Naive B cell (primary cell): ENCODE data around the gene ZGRF1. TPM values are rescaled to one million over a fixed set of nuclear protein-coding genes. Genes with fewer than 3 reads are reported as not detected.
"Not testable (repeated sequence)": the region's sequence is repeated elsewhere in the genome, so short reads cannot be mapped to it uniquely, and the experiment has no call there.

ENCODE experiments used
- ATAC-seq, 2 donors: fragments of 150-1000 bp; cut with Tn5 transposase; 2 replicates each; pipeline ENCODE4 v1.10.0; 2021; ENCODE audit warnings: low read depth in 2 of 2, mild to moderate bottlenecking in 2 of 2, moderate library complexity in 2 of 2
- DNase-seq: peaks from one replicate; pipeline ENCODE4 v3.0.0; 2022
- H3K27ac Mint-ChIP-seq, 6 donors: one replicate each; pipeline ENCODE4 v1.8.0; 2020 to 2022; ENCODE audit warnings: mild to moderate bottlenecking in 6 of 6, mixed read lengths in 6 of 6, moderate library complexity in 5 of 6, inconsistent platforms in 2 of 6
- H3K27me3 Mint-ChIP-seq, 3 donors: one replicate each; pipeline ENCODE4 v1.8.0; 2021 to 2022; ENCODE audit warnings: mixed read lengths in 3 of 3, mild to moderate bottlenecking in 1 of 3
- H3K36me3 Mint-ChIP-seq, 2 donors: one replicate each; pipeline ENCODE4 v1.8.0; 2020 to 2022; ENCODE audit warnings: mixed read lengths in 2 of 2, inconsistent platforms in 1 of 2, mild to moderate bottlenecking in 1 of 2
- H3K4me1 Mint-ChIP-seq, 3 donors: one replicate each; pipeline ENCODE4 v1.8.0; 2020 to 2022; ENCODE audit warnings: mixed read lengths in 3 of 3, inconsistent platforms in 1 of 3, mild to moderate bottlenecking in 1 of 3, moderate library complexity in 1 of 3
- H3K4me3 Mint-ChIP-seq, 8 donors: one replicate each; pipeline ENCODE4 v1.8.0; 2020 to 2022; ENCODE audit warnings: mild to moderate bottlenecking in 8 of 8, mixed read lengths in 8 of 8, moderate library complexity in 8 of 8, inconsistent platforms in 2 of 8
- H3K9me3 Mint-ChIP-seq, 7 donors: one replicate each; pipeline ENCODE4 v1.8.0; 2020 to 2022; ENCODE audit warnings: mixed read lengths in 7 of 7, mild to moderate bottlenecking in 5 of 7, inconsistent platforms in 2 of 7, moderate library complexity in 1 of 7
- polyA plus RNA-seq, 6 donors: library from polyadenylated mRNA; unstranded; fragments of 300-500 nt; fragmentation: Illumina TruSeq; gene quantifications; one replicate each; pipeline ENCODE4 v1.2.3, GENCODE V29; 2021; ENCODE audit warnings: low read depth in 6 of 6

ZGRF1 gene
- 1 to 10 TPM; 2.0 to 4.5 (median 4.1) TPM for polyA plus RNA-seq

- Mint-ChIP-seq H3K4me3 (no peak within 1 kb of the TSS), H3K36me3 (peaks cover 0 to 8% of the 10 kb centered on the region in 2 donors)
- ATAC-seq, result peak; percentile 88 to 89
These were observed at the start of gene ZGRF1, which contains the start of gene LARP7 for GRCh38 chr4:112636688-112637551. Gene ZGRF1, minus strand, starts transcription at chr4:112636909. Its CDS starts 3,733 bp downstream, at chr4:112633176. Gene LARP7, plus strand, starts transcription at chr4:112637143. Its CDS starts 7,527 bp downstream, at chr4:112644670.

GRCh38 chr4:112680996-112681395, 44.3 kb upstream of the ZGRF1 start:
- ATAC-seq, result no peak
- H3K4me1 Mint-ChIP-seq, result no peaks in the 10 kb centered on the region
- no peaks in the 10 kb centered on the region for H3K9me3 Mint-ChIP-seq
- H3K36me3 Mint-ChIP-seq, result no peaks in the 10 kb centered on the region
- DNase-seq, result no peak
- peaks cover 0 to 7% (median 4%) of the 10 kb centered on the region in 3 donors for H3K27me3 Mint-ChIP-seq
- H3K4me3 Mint-ChIP-seq, result no peak overlapping the region
- H3K27ac Mint-ChIP-seq, result peak overlapping the region in 1 of 6 donors; percentile 15

More at GRCh38 chr4:112636688-112637551, at the start of gene ZGRF1, which contains the start of gene LARP7:
- Mint-ChIP-seq H3K4me1 (peaks cover 11 to 19% (median 17%) of the 10 kb centered on the region in 3 donors), H3K9me3 (no peaks in the 10 kb centered on the region), H3K27me3 (no peaks in the 10 kb centered on the region), H3K27ac (no peak within 1 kb of the TSS)
- peak; percentile 98 for DNase-seq

- Mint-ChIP-seq H3K4me1 (no peaks in the 10 kb centered on the region), H3K9me3 (no peaks in the 10 kb centered on the region), H3K27me3 (peaks cover 0 to 7% (median 0%) of the 10 kb centered on the region in 3 donors), H3K27ac (no peak overlapping the region), H3K36me3 (no peaks in the 10 kb centered on the region), H3K4me3 (no peak overlapping the region)
- no peak for ATAC-seq
- no peak for DNase-seq
These were observed 40.9 kb upstream of the ZGRF1 start for GRCh38 chr4:112677519-112678091.

GRCh38 chr4:112674376-112674775, 37.7 kb upstream of the ZGRF1 start:
- H3K9me3 Mint-ChIP-seq, result no peaks in the 10 kb centered on the region
- H3K4me1 Mint-ChIP-seq, result no peaks in the 10 kb centered on the region
- no peak for DNase-seq
- no peak overlapping the region for H3K4me3 Mint-ChIP-seq
- H3K27ac Mint-ChIP-seq, result no peak overlapping the region
- H3K36me3 Mint-ChIP-seq, result no peaks in the 10 kb centered on the region
- no peaks in the 10 kb centered on the region for H3K27me3 Mint-ChIP-seq
- no peak for ATAC-seq

GRCh38 chr4:112673686-112674085, 37.0 kb upstream of the ZGRF1 start:
- H3K4me3 Mint-ChIP-seq, result no peak overlapping the region
- ATAC-seq, result no peak
- no peak for DNase-seq
- H3K9me3 Mint-ChIP-seq, result no peaks in the 10 kb centered on the region
- H3K36me3 Mint-ChIP-seq, result no peaks in the 10 kb centered on the region
- H3K27me3 Mint-ChIP-seq, result no peaks in the 10 kb centered on the region
- H3K27ac Mint-ChIP-seq, result no peak overlapping the region
- no peaks in the 10 kb centered on the region for H3K4me1 Mint-ChIP-seq

GRCh38 chr4:112673076-112673475, 36.4 kb upstream of the ZGRF1 start:
- H3K36me3 Mint-ChIP-seq, result peaks cover 0 to 2% of the 10 kb centered on the region in 2 donors
- H3K4me3 Mint-ChIP-seq, result no peak overlapping the region
- H3K4me1 Mint-ChIP-seq, result no peaks in the 10 kb centered on the region
- ATAC-seq, result no peak
- no peak for DNase-seq
- H3K27ac Mint-ChIP-seq, result no peak overlapping the region
- no peaks in the 10 kb centered on the region for H3K9me3 Mint-ChIP-seq
- H3K27me3 Mint-ChIP-seq, result no peaks in the 10 kb centered on the region

- no peak for ATAC-seq
- Mint-ChIP-seq H3K27me3 (no peaks in the 10 kb centered on the region), H3K36me3 (peaks cover 0 to 5% of the 10 kb centered on the region in 2 donors), H3K27ac (no peak overlapping the region), H3K9me3 (no peaks in the 10 kb centered on the region), H3K4me3 (no peak overlapping the region), H3K4me1 (no peaks in the 10 kb centered on the region)
- no peak for DNase-seq
These were observed 31.4 kb upstream of the ZGRF1 start for GRCh38 chr4:112668131-112668530.

- Mint-ChIP-seq H3K36me3 (peaks cover 0 to 5% of the 10 kb centered on the region in 2 donors), H3K4me1 (no peaks in the 10 kb centered on the region), H3K9me3 (no peaks in the 10 kb centered on the region), H3K27me3 (no peaks in the 10 kb centered on the region), H3K27ac (no peak overlapping the region), H3K4me3 (no peak overlapping the region)
- DNase-seq, result no peak
- ATAC-seq, result no peak
These were observed 27.9 kb upstream of the ZGRF1 start for GRCh38 chr4:112664611-112665010.

GRCh38 chr4:112656115-112656514, 19.4 kb upstream of the ZGRF1 start:
- DNase-seq, H3K9me3 Mint-ChIP-seq, H3K4me1 Mint-ChIP-seq, H3K27me3 Mint-ChIP-seq, H3K27ac Mint-ChIP-seq, H3K4me3 Mint-ChIP-seq, ATAC-seq: not testable (repeated sequence)
- peaks cover 11 to 16% of the 10 kb centered on the region in 2 donors for H3K36me3 Mint-ChIP-seq

GRCh38 chr4:112655270-112655669, 18.6 kb upstream of the ZGRF1 start:
- no peaks in the 10 kb centered on the region for H3K4me1 Mint-ChIP-seq
- DNase-seq (no peak), ATAC-seq (no peak)
- H3K4me3 Mint-ChIP-seq, result no peak overlapping the region
- H3K27ac Mint-ChIP-seq, result peak overlapping the region in 1 of 6 donors; percentile 36
- no peaks in the 10 kb centered on the region for H3K9me3 Mint-ChIP-seq
- no peaks in the 10 kb centered on the region for H3K27me3 Mint-ChIP-seq
- peaks cover 11 to 16% of the 10 kb centered on the region in 2 donors for H3K36me3 Mint-ChIP-seq

- H3K4me1 Mint-ChIP-seq, result no peaks in the 10 kb centered on the region
- H3K27me3 Mint-ChIP-seq, result no peaks in the 10 kb centered on the region
- ATAC-seq (no peak), DNase-seq (no peak)
- peaks cover 13% of the 10 kb centered on the region in 2 donors for H3K36me3 Mint-ChIP-seq
- H3K4me3 Mint-ChIP-seq, result no peak overlapping the region
- H3K9me3 Mint-ChIP-seq, result no peaks in the 10 kb centered on the region
- H3K27ac Mint-ChIP-seq, result no peak overlapping the region
These were observed 15.5 kb upstream of the ZGRF1 start for GRCh38 chr4:112652216-112652615.

- Mint-ChIP-seq H3K4me3 (no peak overlapping the region), H3K27ac (no peak overlapping the region), H3K27me3 (no peaks in the 10 kb centered on the region), H3K36me3 (peaks cover 17 to 19% of the 10 kb centered on the region in 2 donors), H3K9me3 (no peaks in the 10 kb centered on the region), H3K4me1 (no peaks in the 10 kb centered on the region)
- ATAC-seq (no peak), DNase-seq (no peak)
These were observed 14.9 kb upstream of the ZGRF1 start for GRCh38 chr4:112651641-112652040.

- H3K9me3 Mint-ChIP-seq, result no peaks in the 10 kb centered on the region
- H3K4me1 Mint-ChIP-seq, result no peaks in the 10 kb centered on the region
- H3K27ac Mint-ChIP-seq, result no peak overlapping the region
- no peak for ATAC-seq
- DNase-seq, result no peak
- H3K27me3 Mint-ChIP-seq, result no peaks in the 10 kb centered on the region
- peaks cover 12 to 13% of the 10 kb centered on the region in 2 donors for H3K36me3 Mint-ChIP-seq
- H3K4me3 Mint-ChIP-seq, result no peak overlapping the region
These were observed 13.6 kb upstream of the ZGRF1 start for GRCh38 chr4:112650332-112650731.

- Mint-ChIP-seq H3K4me1 (peaks cover 0 to 3% (median 0%) of the 10 kb centered on the region in 3 donors), H3K27me3 (no peaks in the 10 kb centered on the region), H3K4me3 (no peak overlapping the region), H3K9me3 (no peaks in the 10 kb centered on the region), H3K36me3 (peaks cover 9 to 12% of the 10 kb centered on the region in 2 donors), H3K27ac (no peak overlapping the region)
- DNase-seq (no peak), ATAC-seq (no peak)
These were observed 12.3 kb upstream of the ZGRF1 start for GRCh38 chr4:112649055-112649408.
